GM19452 (cell line): Measurements from ENCODE around the gene QKI.
"Not testable (repeated sequence)": the region's sequence is repeated elsewhere in the genome, so short reads cannot be mapped to it uniquely, and the experiment has no call there.

Experiments
- ATAC-seq: cut with Tn5 transposase; IDR thresholded peaks from one replicate; pipeline ENCODE4 v1.9.1; 2021; ENCODE audit not compliant: unreplicated experiment

QKI gene

DNA sequence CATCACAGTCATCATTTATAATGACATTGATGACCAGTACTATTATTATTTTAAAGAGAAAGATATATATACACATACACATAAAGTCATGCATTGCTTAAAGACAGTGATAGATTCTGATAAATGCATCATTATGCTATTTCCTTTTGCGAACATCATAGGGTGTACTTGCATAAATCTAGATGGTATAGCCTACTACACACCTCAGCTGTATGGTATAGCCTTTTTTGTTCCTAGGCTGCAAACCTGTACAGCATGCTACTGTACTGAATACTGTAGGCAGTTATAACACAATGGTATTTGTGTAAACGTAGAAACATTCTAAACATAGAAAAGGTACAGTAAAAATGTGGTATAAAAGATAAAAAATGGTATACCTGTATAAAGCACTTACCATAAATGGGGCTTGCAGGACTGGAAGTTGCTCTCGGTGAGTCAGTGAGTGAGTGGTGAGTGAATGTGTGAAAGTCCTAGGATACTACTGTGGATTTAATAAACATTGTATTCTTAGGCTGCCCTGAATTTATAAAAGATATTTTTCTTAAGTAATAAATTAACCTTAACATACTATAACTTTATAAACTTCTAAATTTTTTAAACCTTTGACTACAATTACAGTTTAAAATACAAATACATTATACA is 23.9 kb downstream of the QKI start:
- no peak for ATAC-seq

GRCh38 chr6:163438940-163439335 is 24.4 kb downstream of the QKI start:
- no peak for ATAC-seq

- not testable (repeated sequence) for ATAC-seq
Observed at GRCh38 chr6:163439390-163439789, 24.9 kb downstream of the QKI start.

GRCh38 chr6:163439997-163440396 is 25.5 kb downstream of the QKI start:
- no peak for ATAC-seq

GRCh38 chr6:163442336-163442735 is 27.8 kb downstream of the QKI start:
- ATAC-seq, result no peak

GRCh38 chr6:163444077-163444476 is 29.6 kb downstream of the QKI start:
- no peak for ATAC-seq

DNA sequence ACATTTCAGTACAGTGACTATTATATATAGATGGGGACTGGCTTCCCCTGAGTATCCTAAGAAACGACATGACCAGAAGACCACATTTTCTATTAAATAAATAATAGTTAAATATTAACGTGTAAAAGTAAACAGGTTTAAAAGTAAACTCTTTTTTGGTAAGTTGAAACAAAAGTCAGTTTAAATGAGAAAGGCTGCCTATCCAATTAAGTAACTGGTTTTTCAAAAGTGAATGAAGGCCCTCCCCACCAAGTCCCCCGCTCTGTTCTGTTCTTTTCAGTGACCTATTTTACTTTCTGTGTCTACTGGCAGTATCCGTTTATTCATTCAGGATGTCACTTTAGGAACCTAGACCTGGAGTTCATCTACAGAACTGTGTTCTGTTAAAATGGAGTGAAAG is 32.0 kb downstream of the QKI start:
- ATAC-seq, result no peak

DNA sequence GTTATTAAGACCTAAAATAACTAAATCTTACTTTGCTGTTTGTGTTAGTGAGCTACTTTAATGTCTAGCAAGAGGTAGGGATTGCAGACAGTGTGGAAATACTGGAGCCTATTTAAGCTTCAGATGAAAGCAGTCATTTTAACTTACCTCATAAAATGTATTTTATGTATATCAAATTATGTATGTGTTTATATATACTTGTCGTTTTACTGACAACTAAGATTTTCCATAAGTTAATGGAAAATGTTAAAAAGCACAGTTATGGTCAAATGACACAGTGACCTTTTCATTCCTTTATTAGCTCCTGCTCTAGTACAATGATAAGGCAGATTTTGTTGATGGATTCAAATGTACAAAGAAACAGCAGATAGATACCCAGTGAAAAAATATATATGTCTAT is 34.6 kb downstream of the QKI start:
- no peak for ATAC-seq

- no peak for ATAC-seq
Observed at GRCh38 chr6:163454425-163454824, 39.9 kb downstream of the QKI start.

GRCh38 chr6:163455552-163455951 is 41.0 kb downstream of the QKI start:
- no peak for ATAC-seq

DNA sequence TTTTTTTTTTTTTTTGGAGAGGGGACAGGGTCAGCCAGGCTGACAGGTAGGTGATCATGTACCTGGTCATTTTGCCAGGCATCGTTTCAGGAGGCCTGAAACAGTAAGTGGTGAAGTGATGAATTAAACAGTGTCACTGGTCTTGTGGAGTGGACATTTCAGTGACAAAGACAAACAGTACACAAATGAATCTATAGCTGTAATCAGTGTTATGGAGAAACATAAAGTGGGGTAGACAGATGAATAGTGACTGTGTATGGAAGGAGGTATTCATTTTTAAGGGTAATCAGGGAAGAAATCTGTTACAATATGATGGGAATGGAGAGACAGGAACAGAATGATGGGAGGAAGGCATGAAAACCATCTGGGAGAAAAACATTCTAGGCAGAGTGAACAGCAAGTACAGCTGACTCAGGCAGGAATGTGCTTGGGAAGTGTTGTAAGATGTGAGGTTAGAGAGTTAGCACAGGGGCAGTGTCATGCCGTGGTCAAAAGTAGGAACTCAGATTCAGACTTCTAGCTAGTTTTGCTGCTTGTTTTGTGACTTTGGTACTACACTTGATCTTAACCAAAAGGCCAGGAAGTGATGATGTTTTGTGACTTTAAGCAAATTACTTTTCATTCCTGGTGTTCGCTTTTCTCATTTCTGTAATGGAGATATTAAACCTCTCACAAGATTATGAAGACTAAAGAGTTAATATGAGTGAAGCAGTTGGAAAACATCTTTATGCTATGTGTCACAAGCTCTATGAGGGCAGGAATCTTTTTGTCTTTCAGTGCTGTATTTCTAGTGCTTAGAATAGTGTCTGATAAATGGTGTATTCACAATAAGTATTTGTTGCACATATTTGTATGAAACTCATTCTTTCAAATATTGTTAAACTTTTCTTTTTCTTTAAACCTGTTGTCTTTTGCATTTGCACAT is 43.4 kb downstream of the QKI start:
- no peak for ATAC-seq

DNA sequence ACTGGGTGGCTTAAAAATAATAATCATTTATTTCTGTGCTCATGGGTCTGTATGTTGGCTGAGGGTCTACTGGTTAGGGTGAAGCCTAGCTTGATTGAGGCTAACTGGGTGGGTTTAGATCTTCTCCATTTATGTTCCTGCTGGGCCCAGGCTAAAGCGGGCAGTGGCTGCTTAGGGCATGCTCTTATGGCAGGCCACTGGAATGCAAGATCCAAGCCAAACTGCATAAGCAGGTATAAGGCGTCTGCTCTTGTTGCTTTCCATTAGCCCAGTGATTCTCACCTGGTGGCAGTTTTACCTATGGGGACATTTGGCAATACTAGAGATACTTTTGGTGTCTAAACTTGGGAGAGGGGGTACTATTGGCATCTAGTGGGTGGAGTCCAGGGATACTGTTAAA is 44.5 kb downstream of the QKI start:
- no peak for ATAC-seq

DNA sequence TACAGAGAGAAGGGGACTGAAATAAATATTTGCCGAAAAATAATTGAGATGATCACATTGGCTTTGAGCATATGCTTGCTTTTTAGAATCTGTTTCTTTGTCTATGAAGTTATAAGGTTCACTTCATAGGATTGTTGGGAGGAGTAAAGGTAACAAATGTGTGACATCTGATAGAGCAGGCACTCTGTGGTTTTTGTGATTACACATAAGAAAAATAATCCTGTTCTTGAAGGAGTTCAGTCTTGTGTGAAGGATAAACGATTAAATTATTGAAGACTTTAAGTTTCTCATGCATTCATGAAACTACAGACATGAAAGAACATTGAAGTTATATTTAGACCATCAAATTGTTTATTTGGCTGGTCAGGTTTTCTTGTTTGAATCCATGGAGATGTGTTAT is 45.0 kb downstream of the QKI start:
- ATAC-seq, result no peak

DNA sequence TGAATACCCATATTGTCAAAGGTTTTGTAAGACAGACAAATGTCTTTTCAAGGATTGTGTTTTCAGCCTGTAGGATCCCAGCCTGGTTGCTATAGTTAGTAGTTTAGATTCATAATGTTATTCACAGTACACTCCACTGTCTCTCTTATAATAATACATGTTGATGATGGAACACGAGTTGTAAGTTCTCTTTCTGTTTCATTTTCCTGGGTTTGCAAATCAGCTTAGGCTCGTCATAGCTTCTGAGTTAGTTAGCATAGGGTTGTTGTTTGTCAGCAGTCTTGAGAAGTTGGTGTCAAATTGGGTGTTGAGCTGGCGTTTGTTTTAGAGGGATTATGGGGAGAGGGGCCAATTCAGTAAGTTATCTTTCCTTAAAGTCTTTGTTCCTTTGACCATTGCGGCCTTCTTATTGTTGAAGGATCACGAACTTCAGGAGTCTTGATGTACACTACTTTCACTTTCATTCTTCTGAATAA is 45.8 kb downstream of the QKI start:
- peak; percentile 82 for ATAC-seq

DNA sequence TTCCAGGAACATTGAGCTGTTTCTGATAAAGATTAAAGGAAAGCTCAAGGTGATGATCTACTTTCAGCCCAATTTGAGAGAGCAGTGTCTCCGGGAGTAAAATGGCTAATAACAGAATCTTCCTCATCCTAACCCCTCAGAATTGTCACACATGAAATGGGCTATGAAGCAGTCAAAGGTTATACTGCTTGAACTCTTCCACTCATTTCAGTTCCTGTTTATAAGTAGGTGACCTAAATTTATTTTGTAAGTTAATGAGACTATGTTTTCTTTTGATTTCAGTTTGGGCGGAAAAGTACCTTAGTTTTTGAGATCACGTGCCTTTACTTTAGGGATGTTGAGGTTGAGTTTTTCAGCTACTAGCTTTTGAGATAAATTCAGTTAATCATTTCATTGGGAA is 47.2 kb downstream of the QKI start:
- ATAC-seq, result no peak

DNA sequence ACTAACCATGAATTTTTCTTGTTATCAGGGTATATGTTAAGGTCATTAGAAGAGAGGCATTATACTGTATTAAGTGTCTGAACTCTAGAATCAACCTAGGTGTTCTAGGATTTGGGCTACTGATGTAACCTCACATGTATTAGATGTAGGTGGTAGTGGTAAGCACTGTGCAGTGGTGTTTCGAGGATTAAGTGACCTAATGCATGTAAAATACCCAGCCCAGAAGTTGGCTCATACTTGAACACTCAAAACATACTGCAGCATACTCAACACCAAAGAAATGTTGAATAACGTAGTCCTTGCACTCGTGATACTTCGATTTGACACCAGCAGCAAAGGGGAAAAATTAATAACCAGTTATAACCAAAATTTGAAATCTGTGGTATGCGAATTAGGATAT is 48.7 kb downstream of the QKI start:
- ATAC-seq, result no peak

DNA sequence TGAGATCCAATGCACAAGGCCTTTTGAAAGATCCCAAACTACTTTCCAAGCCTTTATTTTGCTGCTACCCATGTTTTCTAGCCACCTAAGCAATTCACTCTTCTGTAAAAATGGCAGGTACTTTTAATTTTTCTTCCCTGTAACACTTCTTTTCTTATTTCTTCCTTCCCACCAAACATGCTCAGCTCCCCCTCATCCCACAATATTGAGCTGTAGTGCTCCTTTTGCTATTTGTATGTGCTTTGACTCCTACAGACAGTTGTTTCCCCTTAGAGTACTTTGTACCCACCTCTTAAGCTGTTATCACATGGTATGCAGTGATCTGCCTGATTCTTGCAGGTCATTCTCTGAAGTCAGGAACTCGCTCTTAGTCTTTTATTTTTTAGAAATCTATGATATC is 49.3 kb downstream of the QKI start:
- no peak for ATAC-seq

DNA sequence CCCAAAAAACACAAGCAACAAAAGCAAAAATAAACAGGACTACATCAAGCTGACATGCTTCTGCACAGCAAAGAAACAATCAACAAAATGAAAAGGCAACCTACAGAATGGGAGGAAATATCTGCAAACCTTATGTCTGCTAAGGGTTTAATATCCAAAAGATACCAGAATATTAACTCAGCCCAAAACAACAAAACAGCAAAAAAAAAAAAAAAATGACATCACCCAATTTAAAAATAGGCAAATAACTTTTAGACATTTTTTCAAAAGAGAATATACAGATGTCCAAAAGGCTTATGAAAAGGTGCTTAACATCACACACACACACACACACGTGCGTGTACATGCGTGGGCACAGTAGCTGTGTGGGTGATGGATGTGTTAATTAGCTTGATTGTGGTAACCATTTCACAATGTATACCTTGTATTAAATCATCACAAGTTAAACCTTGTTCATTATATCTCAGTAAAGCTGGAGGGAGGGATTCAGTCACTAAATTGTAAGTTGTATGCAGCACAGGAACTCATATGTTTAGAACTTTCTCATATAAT is 52.4 kb downstream of the QKI start:
- ATAC-seq, result no peak

GRCh38 chr6:163468738-163469137 is 54.2 kb downstream of the QKI start:
- no peak for ATAC-seq

DNA sequence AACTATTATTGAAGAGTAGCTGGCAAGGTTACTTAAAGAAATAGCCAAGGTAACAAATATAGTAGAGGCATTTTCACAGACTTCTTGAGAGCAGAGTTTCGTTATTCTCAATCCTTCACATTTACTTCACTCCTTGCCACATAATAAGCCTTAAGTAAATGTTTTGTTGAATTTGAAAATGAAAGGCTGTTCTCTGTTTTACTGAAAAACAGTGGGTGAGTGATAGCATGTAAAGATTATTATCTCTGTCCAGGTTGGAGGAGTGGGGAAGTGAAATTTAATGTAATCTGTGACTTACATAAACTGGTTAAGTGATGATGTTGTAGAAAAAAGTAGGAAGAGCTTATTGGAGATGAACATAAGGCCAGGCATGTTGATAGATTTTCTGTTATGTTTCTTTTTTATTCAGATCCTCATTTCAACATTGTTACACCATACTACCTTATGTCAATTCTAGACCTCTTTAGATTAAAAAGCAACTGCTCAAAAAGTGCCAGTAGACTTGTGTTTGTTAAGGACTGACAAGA is 55.0 kb downstream of the QKI start:
- no peak for ATAC-seq

GRCh38 chr6:163470611-163471010 is 56.1 kb downstream of the QKI start:
- ATAC-seq, result no peak

GRCh38 chr6:163474581-163474980 is 60.1 kb downstream of the QKI start:
- ATAC-seq, result no peak
